Left colon (tissue), 2 donors: ENCODE results near the gene ME3. TPM values are rescaled to one million over a fixed set of nuclear protein-coding genes. Genes with fewer than 3 reads are reported as not detected.

Source experiments
- ATAC-seq: fragments of 200-7000 bp; cut with Tn5 transposase; one replicate; pipeline ENCODE4 v1.9.1; 2020; ENCODE audit warnings: mild to moderate bottlenecking, moderate library complexity
- DNase-seq, 2 donors: peaks; one replicate each; pipeline ENCODE4 v3.0.0-alpha.2; 2020
- intact Hi-C, 2 donors: fragments of 100-400 bp; cut with DNase I in 1 of 2; cut with micrococcal nuclease in 1 of 2; formaldehyde crosslinking; loops; one replicate each; pipeline versions ENCODE4 v1.11.2 to v1.14.0; 2022; cut with DNase I, micrococcal nuclease
- total RNA-seq, 2 donors: library from RNA; stranded (reverse); fragmentation: NEBNext Ultra II Directional; extraction: Animal tissue kit (Norgen Biotek cat#: 25700); gene quantifications; one replicate each; pipeline ENCODE4 v1.2.1, GENCODE V29; 2021
- donor health status: DM: no; HTN: no; CAD: no.
- donor health status: DM: yes; HTN: yes; CAD: no.

Gene ME3
- total RNA-seq, 2 donors from 2014 or later, result 35.8 to 38.1 TPM

DNA sequence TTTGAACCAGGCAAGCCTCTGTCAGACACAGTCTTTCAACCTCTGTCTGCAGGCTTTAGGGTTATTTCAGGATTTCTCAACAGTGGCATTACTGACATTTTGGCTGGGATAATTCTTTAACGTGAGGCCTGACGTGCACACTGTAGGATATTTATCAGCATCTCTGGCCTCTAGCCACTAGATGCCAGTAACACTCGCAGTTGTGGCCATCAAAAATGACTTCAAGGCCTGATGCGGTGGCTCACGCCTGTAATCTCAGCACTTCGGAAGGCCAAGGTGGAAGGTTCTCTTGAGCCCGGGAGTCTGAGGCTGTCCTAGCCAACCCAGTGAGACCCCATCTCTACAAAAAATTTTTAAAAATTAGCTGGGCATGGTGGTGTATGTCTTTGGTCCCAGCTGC is 184.7 kb downstream of the ME3 start:
- DNase-seq (no peak), ATAC-seq (no peak)
- intact Hi-C loops, result no loop called here

DNA sequence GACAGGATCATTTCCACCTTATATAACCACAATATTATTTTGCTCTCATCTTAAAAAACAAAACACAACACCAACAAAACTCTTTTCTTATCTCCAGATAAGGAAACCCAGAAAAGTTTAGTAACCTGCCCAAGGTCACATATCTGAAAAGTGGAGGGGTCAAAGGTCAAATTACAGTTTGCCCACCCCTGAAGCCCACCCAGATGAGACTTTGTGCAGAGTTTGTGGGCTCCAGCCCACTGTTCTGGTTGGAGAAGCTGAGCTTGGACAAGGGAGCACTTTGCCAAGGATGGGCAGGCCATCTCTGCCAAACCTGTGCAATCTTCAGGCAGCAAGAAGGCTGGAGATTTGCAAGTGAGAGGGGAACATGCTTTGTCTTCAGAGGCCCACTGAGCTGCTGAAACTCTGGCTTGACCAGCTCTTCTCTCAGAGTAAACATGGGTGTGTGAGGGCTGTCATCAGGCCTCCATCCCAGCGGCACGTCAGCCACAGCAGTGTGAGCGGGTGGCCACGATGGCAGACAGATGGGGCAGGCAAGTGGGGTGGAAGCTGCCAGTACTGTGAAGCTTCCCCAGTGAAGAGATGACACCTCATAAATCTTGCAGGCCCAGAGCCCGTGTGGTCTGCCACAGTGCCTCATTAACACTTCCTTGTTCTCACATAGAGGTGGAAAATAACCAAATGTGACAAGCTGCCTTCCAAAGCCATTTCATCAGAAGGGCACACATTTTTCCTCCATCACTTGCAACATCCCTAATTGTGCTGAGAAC is 186.0 kb downstream of the ME3 start:
- intact Hi-C loops, result no loop called here
- DNase-seq (no peak), ATAC-seq (peak; percentile 71)

DNA sequence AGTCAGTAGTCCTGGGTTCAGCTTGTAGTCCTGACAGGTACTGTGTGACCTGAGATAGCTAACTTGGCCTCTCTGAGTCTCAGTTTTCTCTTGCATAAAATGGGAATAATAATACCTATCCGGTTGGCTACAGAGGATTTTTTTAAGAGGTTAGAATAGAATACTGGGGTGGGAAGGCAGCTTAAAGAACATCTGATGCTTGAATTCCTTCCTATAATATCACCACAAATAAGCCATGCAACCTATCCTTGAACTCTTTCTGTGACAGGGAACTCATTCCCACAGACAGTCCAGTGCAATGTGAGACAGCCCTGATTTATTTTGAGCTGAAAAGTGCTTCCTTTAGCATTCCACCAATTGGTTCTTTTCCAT is 187.6 kb downstream of the ME3 start:
- DNase-seq, result no peak
- intact Hi-C loops, result no loop called here
- ATAC-seq, result no peak

DNA sequence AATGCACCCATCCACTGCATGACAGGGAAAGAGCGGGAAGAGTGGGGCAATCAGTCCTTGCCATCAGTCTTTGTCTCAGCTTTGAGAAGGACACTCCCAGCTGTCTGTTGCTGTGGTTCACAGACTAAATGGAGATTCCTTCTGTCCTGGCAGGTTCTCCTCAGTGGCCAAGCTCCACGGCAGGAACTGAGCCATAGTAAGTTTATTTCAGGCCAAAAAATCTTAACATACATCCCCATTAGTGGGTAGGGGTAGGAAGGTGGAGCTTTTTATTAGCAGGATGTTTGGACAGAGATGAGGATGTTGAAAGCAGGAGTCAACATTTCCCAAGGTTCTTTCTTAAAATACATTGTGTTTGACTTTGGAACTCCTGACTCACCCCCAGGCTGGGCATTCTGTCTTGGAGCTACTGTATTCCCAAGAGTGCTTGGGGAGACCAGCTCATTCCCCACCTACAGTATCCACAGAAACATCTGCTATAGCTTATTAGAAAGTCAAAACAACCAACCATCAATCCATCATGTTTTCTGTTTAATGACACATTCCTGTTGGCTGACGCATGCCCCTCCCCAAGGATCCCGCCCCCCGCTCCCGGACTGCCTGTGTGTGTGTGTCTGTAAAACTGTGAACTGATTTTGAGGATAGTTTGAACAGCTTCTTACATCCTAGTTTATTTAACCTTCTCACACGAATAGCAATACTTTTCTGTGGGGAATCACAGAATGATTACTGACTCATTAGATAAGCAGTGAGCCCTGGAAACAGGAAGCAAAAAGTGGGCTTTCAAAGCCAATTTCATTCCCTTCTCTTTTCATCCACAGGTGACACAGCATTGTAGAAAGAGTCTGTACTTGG is 188.2 kb downstream of the ME3 start:
- ATAC-seq, result no peak
- no peak for DNase-seq
- intact Hi-C loops, result no loop called here

DNA sequence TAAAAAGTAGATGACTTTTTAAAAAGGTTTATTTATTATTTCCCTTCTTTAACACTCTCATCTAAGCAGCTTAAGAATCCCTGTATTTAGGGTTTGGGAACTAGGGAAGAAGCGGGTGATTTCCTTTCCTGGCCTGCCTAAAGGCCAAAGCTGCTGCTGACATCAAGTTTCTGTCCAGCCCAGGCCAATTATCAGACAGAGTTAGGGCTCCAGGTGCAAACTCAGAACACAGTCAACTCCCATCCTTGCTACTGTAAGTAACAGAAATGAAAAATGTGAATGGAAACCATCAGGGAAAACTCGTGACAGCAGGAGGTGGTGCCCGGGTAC is 188.8 kb downstream of the ME3 start:
- intact Hi-C loops, result no loop called here
- DNase-seq (no peak), ATAC-seq (no peak)

DNA sequence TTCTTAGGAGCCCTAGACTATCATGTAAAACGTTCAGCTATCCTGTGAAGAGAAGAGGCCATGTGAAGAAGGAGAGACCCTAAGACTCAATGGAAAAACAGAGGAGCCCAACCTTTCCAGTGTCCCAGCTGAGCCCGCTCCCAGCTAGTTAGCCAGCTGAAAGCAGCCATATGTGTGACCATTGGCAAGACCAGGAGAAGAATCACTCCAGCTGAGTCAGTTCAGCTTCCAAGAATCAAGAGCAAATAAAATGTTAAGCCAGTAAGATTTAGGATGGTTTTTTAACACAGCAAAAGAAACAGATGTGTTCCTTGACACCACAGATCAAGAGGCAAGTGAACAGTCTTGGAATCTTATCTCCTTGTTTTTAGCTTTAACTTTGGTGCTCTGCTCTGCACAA is 189.7 kb downstream of the ME3 start:
- intact Hi-C loops, result no loop called here
- no peak for ATAC-seq
- DNase-seq, result no peak

DNA sequence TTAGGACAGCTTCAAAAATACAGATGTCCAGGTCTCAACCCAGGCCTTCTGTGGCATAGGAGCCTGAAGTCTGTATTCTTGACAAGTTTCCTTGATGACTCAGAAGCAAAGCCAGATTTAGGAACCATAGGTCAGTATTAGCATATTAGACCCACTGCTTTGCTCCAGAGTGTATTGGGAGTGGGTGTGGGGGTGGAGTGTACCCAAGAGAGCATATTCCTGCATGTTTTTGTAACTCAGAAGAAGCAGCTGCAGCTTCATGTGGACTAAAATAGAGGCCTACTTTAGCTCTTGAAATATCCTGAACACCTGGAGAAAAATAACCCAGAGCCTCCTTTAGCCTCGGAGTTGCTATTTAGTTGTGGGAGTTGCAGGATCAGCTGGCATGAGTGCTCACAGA is 191.0 kb downstream of the ME3 start:
- intact Hi-C loops, result no loop called here
- DNase-seq, result no peak
- ATAC-seq, result no peak

DNA sequence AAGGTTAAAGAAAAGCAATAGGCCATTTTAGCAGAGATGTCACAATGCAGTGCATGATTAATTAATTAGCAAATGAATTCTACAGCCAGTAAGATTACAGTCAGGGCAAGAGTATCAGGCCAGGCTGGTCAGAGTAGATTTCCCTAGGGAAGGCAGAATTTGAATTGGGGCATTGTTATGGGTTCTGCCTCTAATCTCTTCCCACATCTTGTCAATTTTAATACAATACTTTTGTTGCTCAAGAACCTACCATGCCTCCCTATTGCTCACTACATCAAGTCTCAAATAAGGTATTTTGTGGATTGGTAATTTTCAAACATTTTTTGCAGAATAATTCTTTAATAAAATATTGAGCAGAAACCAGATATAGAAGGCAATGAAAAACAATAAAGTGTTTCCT is 194.1 kb downstream of the ME3 start:
- ATAC-seq, result no peak
- no peak for DNase-seq
- intact Hi-C loops, result no loop called here

DNA sequence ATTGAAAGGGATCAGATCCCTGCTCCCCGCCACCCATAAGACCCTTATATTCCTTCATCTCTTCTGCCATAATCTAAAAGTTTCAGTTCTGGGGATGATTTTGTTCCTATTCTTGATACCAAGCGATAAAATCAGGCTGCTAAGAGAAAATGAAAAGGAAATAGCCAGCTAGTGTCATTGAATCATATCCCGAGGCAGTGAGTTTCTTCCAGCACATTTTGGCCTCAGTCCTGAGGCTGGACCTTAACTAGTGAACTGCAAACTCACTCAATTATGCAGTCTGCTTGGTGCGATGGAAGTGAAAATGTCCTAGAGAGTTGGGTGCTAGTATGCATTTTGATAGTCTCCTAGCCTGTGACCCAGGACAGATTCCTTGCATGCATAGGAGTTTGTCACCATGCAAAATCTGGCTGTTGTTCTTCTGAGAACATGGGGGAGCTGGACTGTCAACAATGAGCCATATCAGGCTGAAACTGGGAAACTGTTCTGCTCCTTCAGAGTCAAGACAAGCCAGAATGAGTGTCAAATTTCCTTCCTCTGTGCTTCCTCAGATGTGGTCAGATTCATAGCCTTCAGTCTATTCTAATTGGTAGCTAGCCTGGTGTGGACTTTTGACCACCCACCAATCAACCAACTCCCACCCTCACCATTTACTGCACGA is 194.8 kb downstream of the ME3 start:
- no peak for ATAC-seq

DNA sequence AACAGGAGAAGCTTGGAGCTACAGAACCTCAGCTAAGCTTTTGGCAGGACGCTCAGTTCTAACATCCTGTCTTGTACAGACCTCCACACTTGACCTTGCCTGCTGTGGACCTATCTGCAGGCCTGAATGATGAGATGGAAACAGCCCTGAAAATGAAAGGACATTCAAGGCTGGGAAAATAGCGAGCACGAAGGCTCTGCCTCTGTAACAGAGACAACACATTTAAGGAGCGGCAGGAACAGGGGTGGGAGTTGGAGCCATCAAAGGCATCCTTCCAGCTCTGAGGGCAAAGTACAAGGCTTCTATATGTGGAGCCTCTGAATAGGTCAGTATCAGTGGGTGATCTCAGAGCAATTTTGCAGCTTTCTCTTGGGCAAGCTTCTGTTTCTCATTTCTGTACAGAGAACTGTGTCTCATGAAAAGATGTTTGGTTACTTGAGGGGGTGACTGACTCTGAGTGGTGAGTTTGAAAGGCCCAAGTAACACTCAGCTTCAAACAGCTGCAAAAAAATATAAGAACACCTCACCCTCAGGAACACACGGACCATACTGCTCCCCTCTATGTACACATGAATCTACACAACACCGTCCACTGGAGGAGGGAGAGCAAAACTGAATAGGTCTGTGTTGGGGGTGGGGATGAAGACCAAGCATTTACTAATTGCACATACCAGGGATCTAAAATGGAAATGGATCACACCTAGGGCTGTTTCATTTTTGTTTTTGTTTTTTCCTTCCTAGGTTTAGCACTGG is 196.1 kb downstream of the ME3 start:
- intact Hi-C loops, result no loop called here
- DNase-seq (peak in 1 of 2 donors; percentile 23), ATAC-seq (peak; percentile 98)

More for the DNA sequence above, 194.8 kb downstream of the ME3 start:
- DNase-seq, result no peak
- intact Hi-C loops, result no loop called here

DNA sequence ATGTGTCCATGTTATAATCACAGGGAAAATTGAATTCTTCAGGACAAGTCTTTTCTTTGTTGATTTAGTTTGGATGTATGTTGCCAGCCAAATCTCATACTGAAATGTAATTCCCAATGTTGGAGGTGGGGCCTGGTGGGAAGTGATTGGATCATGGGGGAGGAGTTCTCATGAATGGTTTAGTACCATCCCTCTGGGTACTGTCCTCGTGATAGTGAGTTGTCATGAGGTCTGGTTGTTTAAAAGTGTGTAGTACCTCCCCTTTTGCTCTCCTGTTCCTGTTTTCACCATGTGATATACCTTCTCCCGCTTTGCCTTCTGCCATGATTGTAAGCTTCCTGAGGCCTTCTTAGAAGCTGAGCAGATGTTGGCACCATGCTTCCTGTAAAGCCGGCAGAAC is 197.4 kb downstream of the ME3 start:
- no peak for DNase-seq
- ATAC-seq, result no peak
- intact Hi-C loops, result no loop called here

DNA sequence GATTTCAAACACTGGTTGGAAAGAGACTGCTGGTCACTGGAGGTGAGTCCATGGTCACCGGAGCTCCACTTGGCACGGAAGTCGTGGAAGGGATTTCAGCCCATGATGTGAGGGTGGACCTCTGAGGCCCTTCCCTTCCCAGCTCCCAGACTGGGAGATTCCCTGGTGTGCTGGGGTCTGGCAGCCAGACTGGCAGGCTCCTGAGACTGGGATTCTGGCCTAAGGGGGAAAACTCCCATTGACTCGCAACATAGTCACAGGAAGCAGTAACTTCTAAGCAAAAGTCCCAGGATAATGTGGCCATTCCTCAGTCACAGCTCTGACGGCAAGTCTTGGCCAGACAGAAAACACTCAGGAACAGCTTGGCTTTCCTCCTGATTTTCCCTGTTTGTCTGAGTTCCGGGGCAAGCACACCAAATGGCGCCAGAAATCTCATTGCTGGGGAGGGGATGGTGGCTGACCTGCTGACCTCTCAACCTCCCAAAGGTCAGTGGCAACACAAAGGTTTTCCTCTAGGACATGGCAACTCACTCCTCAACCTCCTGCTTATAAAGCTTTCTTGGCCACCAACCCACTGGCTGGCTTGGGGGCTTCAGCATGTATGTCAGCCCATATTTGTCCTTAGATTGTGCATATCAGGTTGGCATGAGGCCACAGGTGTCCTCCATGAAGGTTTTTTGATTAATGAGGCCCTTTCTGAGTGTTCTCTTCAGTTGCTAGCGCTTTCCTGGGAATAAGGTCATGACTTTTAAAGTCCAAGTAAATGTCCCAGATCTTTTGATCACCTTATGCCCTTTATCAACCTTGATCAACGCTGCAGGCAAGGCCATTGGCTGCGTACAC is 198.2 kb downstream of the ME3 start:
- DNase-seq, result no peak
- intact Hi-C loops, result no loop called here
- no peak for ATAC-seq

DNA sequence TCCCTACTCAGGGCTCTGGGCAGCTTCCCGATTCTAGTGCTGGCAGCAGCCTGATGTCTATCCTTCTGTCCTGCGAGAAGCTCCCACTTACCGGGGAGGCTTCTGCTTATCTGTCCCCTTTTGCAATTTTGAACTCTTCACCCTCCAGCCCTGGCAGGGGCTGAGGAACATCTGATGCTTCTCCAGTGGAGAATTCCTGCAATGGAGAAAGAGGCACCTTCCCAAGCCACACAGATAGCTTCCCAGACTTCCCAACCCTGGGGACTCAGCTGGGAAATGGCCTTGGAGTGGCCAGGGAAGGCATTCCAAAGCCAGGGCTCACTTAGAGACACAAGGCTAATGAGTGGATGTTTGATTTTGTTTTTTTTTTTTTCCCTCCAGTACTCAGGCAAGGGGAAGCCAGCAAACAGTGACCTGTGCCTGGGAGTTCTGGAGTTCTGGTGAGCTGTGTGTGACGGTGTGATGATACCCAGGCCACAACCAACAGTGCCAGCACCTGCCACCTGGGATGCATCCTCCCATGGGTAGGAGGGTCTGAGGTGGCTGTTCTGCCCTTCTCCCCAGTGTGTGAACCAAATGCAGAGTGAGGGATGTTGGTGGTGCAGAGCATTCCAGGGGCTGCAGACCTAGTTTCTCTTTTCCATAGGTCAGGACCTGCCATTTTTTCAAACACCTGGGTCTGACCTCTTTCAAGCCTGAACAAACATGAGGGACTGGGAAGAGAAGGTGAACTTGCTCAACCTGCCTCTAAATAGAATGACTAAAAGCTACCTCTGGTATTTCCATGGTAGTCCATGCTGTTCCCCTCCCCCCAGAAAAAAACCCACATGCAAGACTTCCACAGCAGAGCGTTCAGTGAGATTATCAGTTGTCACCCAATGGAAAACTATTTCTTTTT is 202.7 kb downstream of the ME3 start:
- no peak for DNase-seq
- intact Hi-C loops, result no loop called here
- ATAC-seq, result no peak

DNA sequence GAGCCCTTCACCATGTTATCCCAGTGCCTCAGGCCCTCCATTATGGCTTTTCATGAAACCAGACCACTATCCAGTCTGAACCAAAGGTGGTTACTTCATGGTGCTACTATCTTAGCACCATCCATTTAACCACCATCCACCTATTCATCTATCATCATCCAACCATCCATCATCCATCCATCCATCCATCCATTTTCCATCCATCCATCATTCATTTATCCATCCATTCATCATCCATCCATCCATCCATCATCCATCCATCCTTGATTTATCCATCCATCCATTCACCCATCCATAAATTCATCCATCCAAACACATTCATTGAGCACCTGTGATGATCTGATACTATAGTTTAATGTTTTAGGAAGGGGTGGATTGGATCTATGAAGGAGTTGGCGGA is 204.2 kb downstream of the ME3 start:
- DNase-seq, result no peak
- intact Hi-C loops, result no loop called here
- no peak for ATAC-seq

DNA sequence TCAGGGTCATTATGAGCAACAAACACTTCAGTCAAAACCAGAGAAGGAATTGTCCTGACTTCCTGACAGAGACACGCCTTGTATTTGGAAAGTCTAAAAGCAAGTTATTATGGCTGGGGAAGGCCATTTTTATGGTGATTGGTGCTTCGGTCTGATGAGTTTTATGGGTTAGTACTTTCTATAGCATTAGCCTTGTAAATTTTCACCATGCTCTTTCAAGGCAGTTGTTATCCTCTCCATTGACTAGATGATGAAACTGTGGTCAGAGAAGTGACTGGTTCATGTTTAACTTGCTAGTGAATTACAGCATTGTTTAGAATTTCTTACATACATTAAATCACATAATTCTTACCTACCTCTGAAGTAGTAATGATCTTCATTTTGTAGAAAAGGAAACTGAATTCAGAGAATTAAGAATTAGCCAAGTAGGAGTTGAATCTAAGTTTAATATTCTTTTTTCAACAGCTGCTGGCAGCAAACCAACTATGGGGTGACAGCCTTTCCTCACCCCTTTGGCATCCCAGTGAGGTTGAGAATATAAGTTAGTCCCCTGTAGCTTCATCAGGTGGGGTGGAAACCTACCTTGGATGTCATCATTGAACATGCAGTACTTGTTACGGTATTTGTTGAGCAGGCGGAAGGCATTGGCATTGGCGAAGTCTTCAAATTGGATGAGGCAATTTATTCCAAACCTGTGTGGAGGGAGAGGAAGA is 207.8 kb downstream of the ME3 start:
- DNase-seq (no peak), ATAC-seq (peak; percentile 24)
- intact Hi-C loops, result no loop called here

DNA sequence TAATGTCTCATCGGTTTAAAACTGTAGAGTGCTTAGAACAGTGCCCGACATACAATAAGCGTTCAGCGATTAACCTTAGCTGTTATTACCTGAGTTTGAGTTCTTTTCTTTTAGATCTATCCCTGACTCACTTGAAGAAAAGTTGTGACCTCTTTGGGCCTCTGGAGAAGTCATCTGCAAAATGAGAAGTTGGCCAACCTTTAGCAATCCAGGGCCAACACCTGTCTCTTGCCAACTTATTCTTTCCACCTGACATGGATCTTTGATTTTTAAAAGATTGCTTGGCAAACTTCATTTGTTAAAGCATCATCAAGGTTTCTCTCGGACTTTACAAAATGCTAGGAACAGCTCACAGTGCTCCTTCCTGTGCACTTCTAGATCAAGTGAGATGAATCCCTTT is 208.5 kb downstream of the ME3 start:
- ATAC-seq (no peak), DNase-seq (no peak)
- intact Hi-C loops, result no loop called here

DNA sequence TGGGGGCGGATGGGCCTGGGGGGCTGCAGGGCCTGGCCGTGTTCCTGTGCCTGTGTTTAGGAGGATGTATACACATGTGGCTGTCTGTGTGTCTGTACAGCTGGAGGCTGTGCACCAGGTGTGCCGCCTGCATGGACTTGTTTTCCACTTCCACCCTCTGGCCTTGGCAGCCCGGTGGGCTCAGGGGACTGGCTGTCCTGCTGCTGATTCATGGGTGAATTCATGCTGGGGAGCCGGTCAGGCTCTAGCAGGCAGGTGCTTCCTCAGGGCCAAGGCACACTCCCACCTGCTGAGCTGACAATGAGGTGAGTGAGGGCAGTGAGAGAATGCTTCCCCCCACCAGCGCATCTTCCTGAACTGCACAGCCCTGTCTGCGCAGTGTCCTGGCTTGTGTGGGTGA is 209.3 kb downstream of the ME3 start:
- intact Hi-C loops, result no loop called here
- DNase-seq (no peak), ATAC-seq (no peak)
